IMR-90 (cell line): ENCODE measurements around the gene RGPD5. TPM values are rescaled to one million over a fixed set of nuclear protein-coding genes. Genes with fewer than 3 reads are reported as not detected.
"Not testable (repeated sequence)": the region's sequence is repeated elsewhere in the genome, so short reads cannot be mapped to it uniquely, and the experiment has no call there.

Source experiments
- ATAC-seq: fragments of 200-7000 bp; cut with Tn5 transposase; 2 replicates; pipeline ENCODE4 v1.9.1; 2020; ENCODE audit warnings: low read depth, mild to moderate bottlenecking, moderate library complexity
- BruUV-seq: library from RNA; stranded (reverse); fragments of 400-500 nt; replicated peaks from 2 replicates; lab custom pipeline; 2021; lab: Mats Ljungman, UMichigan
- CTCF ChIA-PET: fragments of 300-600 bp; formaldehyde crosslinking; extraction: SDS; loops from one replicate; lab custom pipeline; 2021; ENCODE audit warnings: antibody characterized with exemption; lab: Yijun Ruan, JAX
- POLR2A ChIA-PET: fragments of 300-600 bp; sonication (Branson Sonifier 250); formaldehyde crosslinking; loops from one replicate; lab custom pipeline; 2022; ENCODE audit warnings: antibody characterized with exemption; ENCODE audit not compliant: unreplicated experiment; lab: Charles Lee
- DNase-seq: peaks from one replicate; pipeline ENCODE4 v3.0.0; 2013
- H2AFZ ChIP-seq: replicated peaks from 2 replicates; pipeline ENCODE3; 2013; ENCODE audit warnings: low read length, mild to moderate bottlenecking; ENCODE audit not compliant: poor library complexity
- H2AK5ac ChIP-seq: 2 replicates; pipeline ENCODE4 v1.6.1; 2013; ENCODE audit warnings: low read depth, low read length, inconsistent platforms
- H2AK9ac ChIP-seq: replicated peaks from 2 replicates; pipeline ENCODE3; 2013; ENCODE audit warnings: mild to moderate bottlenecking, low read depth, low read length, moderate library complexity; ENCODE audit not compliant: poor library complexity
- H2BK120ac ChIP-seq: 2 replicates; pipeline ENCODE4 v1.6.1; 2013; ENCODE audit warnings: low read depth, low read length, inconsistent platforms
- H2BK15ac ChIP-seq: 3 replicates; pipeline ENCODE4 v1.6.1; 2013; ENCODE audit warnings: low read depth, low read length, inconsistent platforms
- H2BK20ac ChIP-seq: 2 replicates; pipeline ENCODE4 v1.6.1; 2013; ENCODE audit warnings: low read depth, mild to moderate bottlenecking, inconsistent platforms, low read length, moderate library complexity
- H2BK5ac ChIP-seq: 2 replicates; pipeline ENCODE4 v1.6.1; 2013; ENCODE audit warnings: mild to moderate bottlenecking, low read depth, low read length, inconsistent platforms; ENCODE audit not compliant: poor library complexity, severe bottlenecking
- H3K14ac ChIP-seq: replicated peaks from 2 replicates; pipeline ENCODE4 v1.6.1; 2013; ENCODE audit warnings: low read depth, low read length, inconsistent platforms
- H3K18ac ChIP-seq: 2 replicates; pipeline ENCODE4 v1.6.1; 2013; ENCODE audit warnings: low read depth, low read length, control low read depth
- H3K23ac ChIP-seq: 2 replicates; pipeline ENCODE4 v1.6.1; 2013; ENCODE audit warnings: low read depth, low read length, inconsistent platforms
- H3K27ac ChIP-seq: 2 replicates; pipeline ENCODE4 v1.5.1; 2013; ENCODE audit warnings: mild to moderate bottlenecking, control low read depth, low read length; ENCODE audit not compliant: insufficient read depth
- H3K27me3 ChIP-seq: 2 replicates; pipeline ENCODE4 v1.6.1; 2013; ENCODE audit warnings: low read length; ENCODE audit not compliant: control insufficient read depth, insufficient read depth
- H3K36me3 ChIP-seq: 2 replicates; pipeline ENCODE4 v1.6.1; 2013; ENCODE audit warnings: low read length, mixed read lengths; ENCODE audit not compliant: control insufficient read depth, insufficient read depth
- H3K4ac ChIP-seq: 2 replicates; pipeline ENCODE4 v1.6.1; 2013; ENCODE audit warnings: low read depth, low read length, inconsistent platforms
- H3K4me1 ChIP-seq: 2 replicates; pipeline ENCODE4 v1.6.1; 2013; ENCODE audit warnings: low read length, mixed read lengths; ENCODE audit not compliant: control insufficient read depth, insufficient read depth
- H3K4me2 ChIP-seq: 2 replicates; pipeline ENCODE4 v1.6.1; 2013; ENCODE audit warnings: low read depth, mild to moderate bottlenecking, control low read depth, low read length, moderate library complexity
- H3K4me3 ChIP-seq: 2 replicates; pipeline ENCODE4 v1.5.1; 2013; ENCODE audit warnings: low read depth, mild to moderate bottlenecking, control low read depth, low read length, moderate library complexity; ENCODE audit not compliant: insufficient read depth
- H3K56ac ChIP-seq: 2 replicates; pipeline ENCODE4 v1.6.1; 2013; ENCODE audit warnings: low read length, inconsistent platforms; ENCODE audit not compliant: insufficient read depth; ENCODE audit errors: extremely low read depth
- H3K79me1 ChIP-seq, 2 experiments: 2 replicates each; pipeline ENCODE4 v1.6.1; 2013; ENCODE audit warnings: low read length in 2 of 2, inconsistent platforms in 1 of 2, low read depth in 1 of 2
- H3K9ac ChIP-seq: 2 replicates; pipeline ENCODE4 v1.6.1; 2013; ENCODE audit warnings: low read depth, low read length, control low read depth
- H3K9me1 ChIP-seq: 2 replicates; pipeline ENCODE4 v1.6.1; 2013; ENCODE audit warnings: low read length, inconsistent platforms; ENCODE audit not compliant: insufficient read depth
- H3K9me3 ChIP-seq: 2 replicates; pipeline ENCODE4 v1.6.1; 2013; ENCODE audit warnings: low read length; ENCODE audit not compliant: control insufficient read depth, insufficient read depth
- H4K20me1 ChIP-seq: 2 replicates; pipeline ENCODE4 v1.6.1; 2013; ENCODE audit warnings: low read length, inconsistent platforms; ENCODE audit not compliant: insufficient read depth
- H4K5ac ChIP-seq: 2 replicates; pipeline ENCODE4 v1.6.1; 2013; ENCODE audit warnings: mild to moderate bottlenecking, low read depth, low read length, control low read depth
- H4K8ac ChIP-seq, 2 experiments: 2 replicates each; pipeline ENCODE4 v1.6.1; 2013; ENCODE audit warnings: low read depth in 2 of 2, low read length in 2 of 2, control low read depth in 1 of 2, inconsistent platforms in 1 of 2
- H4K91ac ChIP-seq: 2 replicates; pipeline ENCODE4 v1.6.1; 2013; ENCODE audit warnings: low read depth, low read length, inconsistent platforms; ENCODE audit not compliant: insufficient read depth
- WGBS, 2 experiments: methylation state at CpG; one replicate each; pipeline versions ENCODE4 v1.1.5 to v1.1.7; 2013; ENCODE audit warnings: missing lambda C conversion rate in 2 of 2; ENCODE audit not compliant: insufficient read length in 1 of 2; ENCODE audit errors: extremely low coverage in 2 of 2; 5-methylcytosine and 5-hydroxymethylcytosine counted together
- dilution Hi-C: fragments of 300-500 bp; cut with HindIII; formaldehyde crosslinking; loops from one replicate; pipeline ENCODE4 v1.14.3; 2018; ENCODE audit warnings: low sequenced_read_pairs; ENCODE audit not compliant: unreplicated experiment
- in situ Hi-C: fragments of 300-500 bp; cut with MboI; formaldehyde crosslinking; loops from 3 replicates; pipeline ENCODE4 v1.14.3; 2019; ENCODE audit warnings: low sequenced_read_pairs, inconsistent platforms, mixed read lengths
- intact Hi-C: fragments of 100-400 bp; cut with micrococcal nuclease; formaldehyde crosslinking; loops from 2 replicates; pipeline ENCODE4 v1.10.0; 2022
- polyA plus RNA-seq, 3 experiments: library from polyadenylated mRNA; depleted of rRNA; stranded (reverse); fragments of >200 nt; gene quantifications; 2 replicates each; pipeline ENCODE4 v1.2.3, GENCODE V29; 2012; ENCODE audit warnings: low replicate concordance in 1 of 3
- total RNA-seq: library from RNA; depleted of rRNA; stranded (reverse); fragments of >200 nt; gene quantifications from 2 replicates; pipeline ENCODE4 v1.2.3, GENCODE V29; 2012

RGPD5 gene
- total and polyA plus RNA-seq, 2 of the 4 experiments (the other 2 are of a cell fraction) = 2.5 to 14.3 TPM

DNA sequence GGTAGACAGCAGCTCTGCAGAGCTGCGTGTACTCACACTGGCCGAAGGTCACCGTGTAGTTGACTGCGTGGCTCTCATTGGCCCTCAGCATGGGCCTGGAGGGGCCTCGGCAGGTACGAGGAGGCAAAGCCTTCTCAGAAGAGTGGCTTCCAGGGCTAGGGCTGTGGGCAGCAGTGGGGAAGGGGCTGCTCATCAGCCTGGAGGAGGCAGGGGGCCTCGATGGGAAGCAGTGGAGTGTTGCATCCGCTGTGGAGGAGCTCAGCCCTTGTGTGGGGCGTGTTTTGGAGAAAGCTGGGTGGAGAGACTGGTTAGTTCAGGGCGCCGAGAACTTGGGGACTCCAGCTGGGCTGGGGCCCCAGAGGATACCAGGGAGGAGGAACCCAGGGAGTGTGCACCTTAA lies 28.0 kb upstream of the RGPD5 start:
- H3K23ac ChIP-seq, intact Hi-C loops, BruUV-seq, H2BK120ac ChIP-seq, H3K36me3 ChIP-seq, H2AK5ac ChIP-seq, H4K5ac ChIP-seq, H3K56ac ChIP-seq, H2BK5ac ChIP-seq, H3K9me1 ChIP-seq, H4K20me1 ChIP-seq, POLR2A ChIA-PET, in situ Hi-C loops, CTCF ChIA-PET, dilution Hi-C loops, H4K91ac ChIP-seq, H3K27me3 ChIP-seq, H3K79me1 ChIP-seq, H3K4me1 ChIP-seq, H3K18ac ChIP-seq, H2BK15ac ChIP-seq, H3K14ac ChIP-seq, H2AK9ac ChIP-seq, H4K8ac ChIP-seq, DNase-seq, H3K4ac ChIP-seq, H3K9ac ChIP-seq, H3K4me3 ChIP-seq, H2AFZ ChIP-seq, H2BK20ac ChIP-seq, H3K27ac ChIP-seq, H3K9me3 ChIP-seq, H3K4me2 ChIP-seq, ATAC-seq: not testable (repeated sequence)
- no CpG with 5 or more reads among the region's 11 CpGs for WGBS, 2 experiments

DNA sequence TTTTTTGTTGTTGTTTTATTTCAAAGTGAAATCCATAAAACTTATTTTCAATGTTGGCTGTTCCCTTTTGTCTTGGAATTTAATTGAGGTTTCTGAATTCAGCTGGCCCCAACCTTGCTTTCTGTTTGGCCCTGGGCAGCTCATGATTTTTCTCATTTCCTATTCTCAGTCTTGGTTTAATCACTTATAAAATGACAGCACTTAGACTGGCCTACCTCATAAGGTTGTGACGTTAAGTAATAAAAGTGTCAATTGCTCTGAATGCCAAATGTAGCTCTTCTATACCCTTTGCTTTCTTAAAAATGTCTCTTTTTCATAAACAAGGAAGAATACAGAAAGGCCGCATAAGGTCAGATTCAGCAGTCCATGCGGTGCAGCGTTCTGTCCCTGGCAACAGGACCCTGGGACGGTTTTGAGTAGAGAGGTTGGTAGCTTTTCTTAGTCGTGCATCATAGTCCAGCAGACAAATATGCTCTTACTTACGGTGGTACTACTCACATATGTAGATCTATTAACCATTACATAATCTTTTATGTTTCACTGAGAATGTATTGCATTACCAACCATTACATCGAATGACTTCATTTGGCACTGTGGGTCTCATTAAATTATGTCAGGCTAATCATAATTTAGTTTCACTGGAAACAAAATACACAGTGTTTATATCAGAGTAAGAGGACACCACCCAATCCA lies 27.1 kb upstream of the RGPD5 start:
- ATAC-seq, H2AK9ac ChIP-seq, H4K8ac ChIP-seq, DNase-seq, H3K23ac ChIP-seq, in situ Hi-C loops, POLR2A ChIA-PET, H2BK15ac ChIP-seq, H2BK120ac ChIP-seq, H3K27ac ChIP-seq, H3K79me1 ChIP-seq, H3K4me2 ChIP-seq, intact Hi-C loops, H3K27me3 ChIP-seq, H3K36me3 ChIP-seq, H3K9me3 ChIP-seq, H3K14ac ChIP-seq, H4K91ac ChIP-seq, H4K20me1 ChIP-seq, H3K9ac ChIP-seq, H2BK20ac ChIP-seq, H2BK5ac ChIP-seq, CTCF ChIA-PET, H3K4ac ChIP-seq, H3K18ac ChIP-seq, H3K9me1 ChIP-seq, H2AK5ac ChIP-seq, H3K56ac ChIP-seq, H2AFZ ChIP-seq, H3K4me3 ChIP-seq, dilution Hi-C loops, H4K5ac ChIP-seq, H3K4me1 ChIP-seq, BruUV-seq: not testable (repeated sequence)
- WGBS, 2 experiments = no CpG with 5 or more reads among the region's 8 CpGs
